Ishikawa (cell line): ENCODE results near the gene GSK3B.

Experiments used
- EGR1 ChIP-seq: IDR thresholded peaks from 2 replicates; pipeline ENCODE4 v1.6.1; 2012
- EP300 ChIP-seq: IDR thresholded peaks from 2 replicates; pipeline ENCODE4 v1.6.1; 2012; ENCODE audit warnings: borderline replicate concordance
- FOXM1 ChIP-seq: IDR thresholded peaks from 2 replicates; pipeline ENCODE4 v1.6.1; 2012; ENCODE audit warnings: low read depth, borderline replicate concordance
- NFIC ChIP-seq: IDR thresholded peaks from 2 replicates; pipeline ENCODE4 v1.6.1; 2012
- RAD21 ChIP-seq: IDR thresholded peaks from 2 replicates; pipeline ENCODE4 v1.6.1; 2012; ENCODE audit warnings: low read depth
- TAF1 ChIP-seq: IDR thresholded peaks from 2 replicates; pipeline ENCODE4 v1.6.1; 2012; ENCODE audit warnings: low read depth, mild to moderate bottlenecking
- TCF12 ChIP-seq: IDR thresholded peaks from 2 replicates; pipeline ENCODE4 v1.6.1; 2012; ENCODE audit warnings: low read depth
- YY1 ChIP-seq: IDR thresholded peaks from 2 replicates; pipeline ENCODE4 v1.6.1; 2012; ENCODE audit warnings: low read depth
- TF ChIP-seq, protein P1 (sequence below): IDR thresholded peaks from 2 replicates; pipeline ENCODE4 v1.6.1; 2012; ENCODE audit warnings: low read depth, mild to moderate bottlenecking
- TF ChIP-seq, protein P2 (sequence below): IDR thresholded peaks from 2 replicates; pipeline ENCODE4 v1.6.1; 2012
- TF ChIP-seq, protein P3 (sequence below): IDR thresholded peaks from 2 replicates; pipeline ENCODE4 v1.6.1; 2012

DNA sequence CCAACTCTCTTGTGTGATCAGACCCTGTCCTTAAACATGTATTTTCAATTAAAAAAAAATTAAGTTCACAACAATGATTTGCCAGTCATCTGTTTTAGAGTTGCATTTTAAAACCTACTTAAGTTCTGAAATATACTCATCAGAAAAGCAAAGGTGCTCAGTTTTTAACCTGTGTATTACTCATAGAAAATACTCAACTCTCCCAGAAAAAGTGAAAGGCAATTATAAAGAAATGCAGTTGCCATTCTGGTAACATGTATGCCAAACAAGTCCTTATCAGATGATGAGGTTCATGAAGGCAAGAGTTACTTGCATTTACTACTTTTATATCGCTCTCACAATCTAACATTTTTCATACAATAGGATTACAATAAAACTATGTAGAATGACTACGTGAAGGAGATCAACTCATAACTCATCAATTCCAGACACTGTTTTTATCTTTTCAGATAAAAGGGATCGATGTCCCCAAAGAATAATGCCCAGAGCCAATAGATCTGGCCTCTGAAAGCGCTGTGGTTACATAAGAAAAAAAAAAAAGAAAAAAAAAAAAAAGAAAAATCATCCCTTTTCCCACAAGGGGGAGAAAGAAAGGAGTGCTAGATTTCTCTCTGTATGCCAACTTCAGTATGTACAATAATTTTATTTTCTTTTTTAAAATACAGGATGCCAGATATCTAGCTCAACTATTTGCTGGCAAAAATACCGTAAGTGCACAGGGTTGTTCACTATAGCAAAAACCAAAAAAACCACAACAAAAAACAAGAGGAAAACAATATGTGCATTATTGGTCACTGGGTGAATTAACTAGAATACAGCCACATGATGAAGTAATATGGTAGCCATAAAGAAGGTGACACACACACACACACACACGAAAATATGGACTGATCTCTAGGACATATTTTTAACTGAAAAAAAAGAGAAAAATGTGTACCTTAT is 175.0 kb downstream of the GSK3B start:
- no peak for TF ChIP-seq RAD21
- TF ChIP-seq EP300, result no peak
- TF ChIP-seq, protein P1, sequence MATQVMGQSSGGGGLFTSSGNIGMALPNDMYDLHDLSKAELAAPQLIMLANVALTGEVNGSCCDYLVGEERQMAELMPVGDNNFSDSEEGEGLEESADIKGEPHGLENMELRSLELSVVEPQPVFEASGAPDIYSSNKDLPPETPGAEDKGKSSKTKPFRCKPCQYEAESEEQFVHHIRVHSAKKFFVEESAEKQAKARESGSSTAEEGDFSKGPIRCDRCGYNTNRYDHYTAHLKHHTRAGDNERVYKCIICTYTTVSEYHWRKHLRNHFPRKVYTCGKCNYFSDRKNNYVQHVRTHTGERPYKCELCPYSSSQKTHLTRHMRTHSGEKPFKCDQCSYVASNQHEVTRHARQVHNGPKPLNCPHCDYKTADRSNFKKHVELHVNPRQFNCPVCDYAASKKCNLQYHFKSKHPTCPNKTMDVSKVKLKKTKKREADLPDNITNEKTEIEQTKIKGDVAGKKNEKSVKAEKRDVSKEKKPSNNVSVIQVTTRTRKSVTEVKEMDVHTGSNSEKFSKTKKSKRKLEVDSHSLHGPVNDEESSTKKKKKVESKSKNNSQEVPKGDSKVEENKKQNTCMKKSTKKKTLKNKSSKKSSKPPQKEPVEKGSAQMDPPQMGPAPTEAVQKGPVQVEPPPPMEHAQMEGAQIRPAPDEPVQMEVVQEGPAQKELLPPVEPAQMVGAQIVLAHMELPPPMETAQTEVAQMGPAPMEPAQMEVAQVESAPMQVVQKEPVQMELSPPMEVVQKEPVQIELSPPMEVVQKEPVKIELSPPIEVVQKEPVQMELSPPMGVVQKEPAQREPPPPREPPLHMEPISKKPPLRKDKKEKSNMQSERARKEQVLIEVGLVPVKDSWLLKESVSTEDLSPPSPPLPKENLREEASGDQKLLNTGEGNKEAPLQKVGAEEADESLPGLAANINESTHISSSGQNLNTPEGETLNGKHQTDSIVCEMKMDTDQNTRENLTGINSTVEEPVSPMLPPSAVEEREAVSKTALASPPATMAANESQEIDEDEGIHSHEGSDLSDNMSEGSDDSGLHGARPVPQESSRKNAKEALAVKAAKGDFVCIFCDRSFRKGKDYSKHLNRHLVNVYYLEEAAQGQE, result no peak
- TF ChIP-seq NFIC, result no peak
- TF ChIP-seq, protein P2, sequence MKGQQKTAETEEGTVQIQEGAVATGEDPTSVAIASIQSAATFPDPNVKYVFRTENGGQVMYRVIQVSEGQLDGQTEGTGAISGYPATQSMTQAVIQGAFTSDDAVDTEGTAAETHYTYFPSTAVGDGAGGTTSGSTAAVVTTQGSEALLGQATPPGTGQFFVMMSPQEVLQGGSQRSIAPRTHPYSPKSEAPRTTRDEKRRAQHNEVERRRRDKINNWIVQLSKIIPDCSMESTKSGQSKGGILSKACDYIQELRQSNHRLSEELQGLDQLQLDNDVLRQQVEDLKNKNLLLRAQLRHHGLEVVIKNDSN, result no peak
- no peak for TF ChIP-seq TAF1
- no peak for TF ChIP-seq YY1
- no peak for TF ChIP-seq FOXM1
- TF ChIP-seq TCF12, result no peak
- TF ChIP-seq EGR1, result no peak
- TF ChIP-seq, protein P3, sequence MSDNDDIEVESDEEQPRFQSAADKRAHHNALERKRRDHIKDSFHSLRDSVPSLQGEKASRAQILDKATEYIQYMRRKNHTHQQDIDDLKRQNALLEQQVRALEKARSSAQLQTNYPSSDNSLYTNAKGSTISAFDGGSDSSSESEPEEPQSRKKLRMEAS, result no peak
